MG63 (cell line): Measurements from ENCODE around the gene HECTD4. TPM values are rescaled to one million over a fixed set of nuclear protein-coding genes. Genes with fewer than 3 reads are reported as not detected.
"Not testable (repeated sequence)": the region's sequence is repeated elsewhere in the genome, so short reads cannot be mapped to it uniquely, and the experiment has no call there.

ENCODE experiments used
- DNase-seq: peaks from one replicate; pipeline ENCODE4 v3.0.0-alpha.2; 2020
- H3K27me3 ChIP-seq: fragments of 250-450 bp; sonication (Bioruptor Pico); 2 replicates; pipeline ENCODE4 v1.5.1; 2020; ENCODE audit warnings: mild to moderate bottlenecking, moderate library complexity
- H3K36me3 ChIP-seq: fragments of 250-450 bp; sonication (Bioruptor Pico); 2 replicates; pipeline ENCODE4 v1.5.1; 2020; ENCODE audit warnings: mild to moderate bottlenecking, moderate library complexity
- H3K4me3 ChIP-seq: fragments of 250-450 bp; sonication (Bioruptor Pico); 2 replicates; pipeline ENCODE4 v1.5.1; 2020; ENCODE audit warnings: mild to moderate bottlenecking, moderate library complexity
- H3K9me3 ChIP-seq: fragments of 250-450 bp; sonication (Bioruptor Pico); 2 replicates; pipeline ENCODE4 v1.5.1; 2020; ENCODE audit warnings: mild to moderate bottlenecking, moderate library complexity
- total RNA-seq: library from RNA; depleted of rRNA; stranded (reverse); fragments of >200 nt; shearing (Covaris generic); gene quantifications from 2 replicates; pipeline ENCODE4 v1.2.3, GENCODE V29; 2014; ENCODE audit warnings: low replicate concordance

HECTD4 gene
- total RNA-seq, 1 experiment from 2014 or later, result 8.0 TPM

GRCh38 chr12:112346194-112346593, 36.0 kb downstream of the HECTD4 start:
- Histone ChIP-seq H3K4me3 (no peak overlapping the region), H3K9me3 (no peaks in the 10 kb centered on the region), H3K27me3 (no peaks in the 10 kb centered on the region), H3K36me3 (no peaks in the 10 kb centered on the region)
- DNase-seq, result no peak

- Histone ChIP-seq H3K4me3 (no peak overlapping the region), H3K27me3 (no peaks in the 10 kb centered on the region), H3K36me3 (no peaks in the 10 kb centered on the region), H3K9me3 (no peaks in the 10 kb centered on the region)
- no peak for DNase-seq
Measured at GRCh38 chr12:112344220-112344619, 38.0 kb downstream of the HECTD4 start.

DNA sequence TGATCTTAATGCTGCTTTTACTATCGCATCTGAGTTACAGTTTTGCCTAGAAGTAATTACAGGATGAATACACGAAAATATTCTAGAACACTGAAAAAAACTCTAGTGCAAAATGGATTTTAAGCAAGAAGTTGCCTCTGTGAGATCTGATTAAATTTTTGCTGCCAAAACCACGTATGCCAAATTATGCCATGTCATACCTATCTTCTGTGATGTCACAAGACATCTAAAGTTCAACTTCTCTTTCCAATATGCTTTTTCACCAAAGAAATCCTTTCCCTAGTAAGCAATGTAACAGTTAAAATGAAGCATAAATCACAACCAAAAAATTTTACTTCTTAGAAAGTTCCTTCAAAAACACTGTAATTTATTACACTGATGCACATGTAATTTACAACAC, 39.6 kb downstream of the HECTD4 start:
- DNase-seq, result no peak
- no peaks in the 10 kb centered on the region for H3K36me3 ChIP-seq
- H3K27me3 ChIP-seq, result no peaks in the 10 kb centered on the region
- no peak overlapping the region for H3K4me3 ChIP-seq
- no peaks in the 10 kb centered on the region for H3K9me3 ChIP-seq

GRCh38 chr12:112341046-112341825, 41.0 kb downstream of the HECTD4 start:
- DNase-seq, result no peak
- Histone ChIP-seq H3K27me3 (no peaks in the 10 kb centered on the region), H3K9me3 (no peaks in the 10 kb centered on the region), H3K36me3 (no peaks in the 10 kb centered on the region), H3K4me3 (no peak overlapping the region)

DNA sequence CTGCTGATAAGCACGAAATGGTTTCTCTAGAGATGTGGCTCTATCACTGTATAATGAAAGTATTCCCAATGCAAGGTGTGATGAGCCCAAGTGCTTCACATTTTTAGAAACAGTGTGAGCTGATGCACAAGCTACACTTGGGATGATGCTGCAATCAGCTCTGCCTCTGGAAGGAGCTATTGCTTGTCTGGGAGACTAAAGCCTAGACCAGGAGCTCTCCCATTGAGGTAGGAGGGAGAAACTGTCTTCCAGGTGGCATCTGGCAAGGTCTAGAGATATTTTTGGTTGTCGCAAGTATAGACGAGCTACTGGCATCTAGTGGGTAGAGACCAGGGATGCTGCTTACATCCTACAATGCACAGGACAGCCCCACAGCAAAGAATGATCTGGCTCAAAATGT, 42.0 kb downstream of the HECTD4 start:
- Histone ChIP-seq H3K4me3 (no peak overlapping the region), H3K9me3 (no peaks in the 10 kb centered on the region), H3K36me3 (no peaks in the 10 kb centered on the region), H3K27me3 (no peaks in the 10 kb centered on the region)
- no peak for DNase-seq

DNA sequence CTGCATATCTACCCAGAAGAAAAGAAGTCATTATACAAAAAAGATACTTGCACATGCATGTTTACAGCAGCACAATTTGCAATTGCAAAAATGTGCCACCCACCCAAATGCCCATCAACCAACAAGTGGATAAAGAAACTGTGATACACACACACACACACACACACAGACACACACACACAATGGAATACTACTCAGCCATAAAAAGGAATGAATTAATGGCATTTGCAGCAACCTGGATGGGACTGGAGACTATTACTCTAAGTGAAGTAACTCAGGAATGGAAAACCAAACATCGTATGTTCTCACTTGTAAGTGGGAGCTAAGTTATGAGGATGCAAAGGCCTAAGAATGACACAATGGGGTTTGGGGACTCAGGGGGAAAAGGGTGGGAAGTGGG, 47.2 kb downstream of the HECTD4 start:
- not testable (repeated sequence) for H3K36me3 ChIP-seq, H3K9me3 ChIP-seq, H3K4me3 ChIP-seq, H3K27me3 ChIP-seq, DNase-seq

GRCh38 chr12:112333019-112333418, 49.2 kb downstream of the HECTD4 start:
- Histone ChIP-seq H3K27me3 (no peaks in the 10 kb centered on the region), H3K36me3 (no peaks in the 10 kb centered on the region), H3K4me3 (no peak overlapping the region), H3K9me3 (no peaks in the 10 kb centered on the region)
- DNase-seq, result no peak

- Histone ChIP-seq H3K4me3 (no peak overlapping the region), H3K9me3 (no peaks in the 10 kb centered on the region), H3K27me3 (no peaks in the 10 kb centered on the region), H3K36me3 (no peaks in the 10 kb centered on the region)
- DNase-seq, result no peak
Measured at GRCh38 chr12:112331886-112332285, 50.3 kb downstream of the HECTD4 start.

DNA sequence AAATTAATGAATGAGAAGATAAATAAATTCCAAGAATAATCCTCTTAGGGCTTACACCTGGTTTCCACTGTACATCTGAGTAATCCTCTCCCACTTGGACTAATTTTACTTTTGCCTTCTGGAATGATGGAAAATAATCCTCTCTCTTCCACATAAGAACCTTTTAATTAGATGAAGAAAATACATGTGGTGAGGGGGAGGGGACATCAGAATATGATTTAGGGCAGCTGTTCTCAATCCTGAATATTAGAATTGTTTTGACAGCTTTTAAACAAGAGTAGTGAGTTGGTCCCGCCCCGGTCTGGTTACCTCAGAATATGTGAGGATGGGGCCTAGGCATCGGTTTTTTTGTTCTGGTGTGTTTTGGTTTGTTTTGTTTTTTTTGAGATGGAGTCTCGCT, 51.5 kb downstream of the HECTD4 start:
- Histone ChIP-seq H3K9me3 (no peaks in the 10 kb centered on the region), H3K27me3 (no peaks in the 10 kb centered on the region), H3K36me3 (no peaks in the 10 kb centered on the region), H3K4me3 (no peak overlapping the region)
- no peak for DNase-seq

GRCh38 chr12:112328456-112329124, 53.6 kb downstream of the HECTD4 start:
- no peak for DNase-seq

DNA sequence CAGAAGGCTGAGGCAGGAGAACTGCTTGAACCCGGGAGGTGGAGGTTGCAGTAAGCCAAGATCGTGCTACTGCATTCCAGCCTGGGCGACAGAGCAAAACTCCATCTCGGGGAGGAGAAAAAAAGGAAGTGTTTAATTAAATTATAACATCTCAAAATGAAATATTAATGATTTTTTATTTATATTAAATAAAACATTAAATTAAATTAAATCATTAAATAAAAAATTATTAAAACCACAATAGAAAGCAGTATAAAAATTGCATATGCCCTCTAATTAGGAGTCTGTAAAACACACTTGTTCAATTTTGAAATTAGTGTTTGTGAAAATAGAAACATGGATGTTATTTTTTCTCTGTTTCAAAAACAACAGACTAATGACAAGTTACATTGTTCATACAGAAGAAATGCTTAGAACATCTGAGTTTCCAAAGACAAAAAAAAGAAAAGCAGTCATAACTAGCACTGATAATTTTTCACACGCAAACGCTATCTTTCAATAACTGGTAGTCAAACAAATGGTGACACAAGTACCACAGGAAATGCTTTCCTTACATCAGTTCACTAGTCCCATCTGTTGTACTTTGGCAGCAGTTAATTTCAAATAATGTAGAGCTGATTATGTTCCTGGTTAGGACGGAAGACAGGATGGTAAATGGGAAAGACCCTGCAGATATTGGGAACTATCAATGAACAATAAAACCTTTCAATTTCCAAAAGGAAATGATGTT, 54.9 kb downstream of the HECTD4 start:
- H3K9me3 ChIP-seq, result no peaks in the 10 kb centered on the region
- DNase-seq, result no peak
- no peaks in the 10 kb centered on the region for H3K36me3 ChIP-seq
- H3K4me3 ChIP-seq, result no peak overlapping the region
- no peaks in the 10 kb centered on the region for H3K27me3 ChIP-seq

More at GRCh38 chr12:112328456-112329124, 53.6 kb downstream of the HECTD4 start:
- Histone ChIP-seq H3K36me3 (no peaks in the 10 kb centered on the region), H3K9me3 (no peaks in the 10 kb centered on the region), H3K27me3 (no peaks in the 10 kb centered on the region), H3K4me3 (no peak overlapping the region)

GRCh38 chr12:112325622-112326207, 56.5 kb downstream of the HECTD4 start:
- no peaks in the 10 kb centered on the region for H3K36me3 ChIP-seq
- no peaks in the 10 kb centered on the region for H3K27me3 ChIP-seq
- no peak for DNase-seq
- no peaks in the 10 kb centered on the region for H3K9me3 ChIP-seq
- H3K4me3 ChIP-seq, result no peak overlapping the region

- DNase-seq, result no peak
- H3K27me3 ChIP-seq, result no peaks in the 10 kb centered on the region
- H3K9me3 ChIP-seq, result no peaks in the 10 kb centered on the region
- no peak overlapping the region for H3K4me3 ChIP-seq
- H3K36me3 ChIP-seq, result no peaks in the 10 kb centered on the region
Measured at GRCh38 chr12:112325157-112325556, 57.1 kb downstream of the HECTD4 start.

DNA sequence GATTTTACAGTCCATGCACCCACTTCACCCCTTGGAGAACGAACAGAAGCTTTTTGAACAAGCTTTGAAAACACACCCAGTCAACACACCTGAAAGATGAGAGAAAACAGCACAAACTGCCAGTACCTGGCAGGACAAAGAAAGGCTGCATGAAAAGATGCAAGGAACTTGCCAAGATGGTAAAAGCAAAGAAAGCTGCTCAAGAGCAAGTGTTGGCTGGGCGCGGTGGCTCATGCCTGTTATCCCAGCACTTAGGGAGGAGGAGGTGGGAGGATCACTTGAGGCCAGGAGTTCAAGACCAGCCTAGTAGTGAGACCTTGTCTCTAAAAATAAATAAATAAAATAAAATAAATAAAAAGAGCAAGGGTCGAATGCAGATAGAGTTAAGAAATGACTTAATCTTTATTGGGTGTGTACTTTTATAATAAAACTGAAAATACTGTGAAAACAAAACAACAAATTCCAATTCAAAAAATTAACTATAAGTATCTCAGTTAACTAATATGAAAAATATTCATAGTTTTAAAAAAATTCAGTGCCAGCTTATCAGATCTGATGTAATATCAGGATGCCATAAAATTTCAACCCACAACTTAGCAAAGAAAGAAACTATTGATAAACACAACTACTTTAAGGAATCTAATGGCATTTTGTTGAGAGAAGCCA, 59.2 kb downstream of the HECTD4 start:
- Histone ChIP-seq H3K9me3 (no peaks in the 10 kb centered on the region), H3K27me3 (no peaks in the 10 kb centered on the region), H3K36me3 (peaks cover 3% of the 10 kb centered on the region), H3K4me3 (no peak overlapping the region)
- no peak for DNase-seq

DNA sequence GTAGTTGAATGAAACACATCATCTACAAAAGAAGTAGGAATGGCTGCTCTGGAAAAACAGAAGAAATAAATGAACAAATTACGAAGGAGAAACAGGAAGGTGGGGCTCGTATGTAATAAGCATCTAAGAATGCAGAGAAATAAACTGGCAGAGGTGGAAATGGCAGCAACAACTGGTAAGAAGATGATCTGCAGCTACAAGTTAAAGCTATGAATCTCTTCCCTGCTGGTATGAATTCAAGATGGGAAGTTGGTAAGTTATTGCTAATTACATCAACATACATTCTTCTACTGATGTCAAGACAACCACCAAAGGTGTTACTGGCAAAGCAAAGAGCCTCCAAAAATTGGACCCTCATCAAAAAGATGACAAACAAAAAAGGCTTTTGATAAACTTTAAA, 59.8 kb downstream of the HECTD4 start:
- peaks cover 3% of the 10 kb centered on the region for H3K36me3 ChIP-seq
- no peak overlapping the region for H3K4me3 ChIP-seq
- H3K9me3 ChIP-seq, result no peaks in the 10 kb centered on the region
- no peaks in the 10 kb centered on the region for H3K27me3 ChIP-seq
- DNase-seq, result no peak

DNA sequence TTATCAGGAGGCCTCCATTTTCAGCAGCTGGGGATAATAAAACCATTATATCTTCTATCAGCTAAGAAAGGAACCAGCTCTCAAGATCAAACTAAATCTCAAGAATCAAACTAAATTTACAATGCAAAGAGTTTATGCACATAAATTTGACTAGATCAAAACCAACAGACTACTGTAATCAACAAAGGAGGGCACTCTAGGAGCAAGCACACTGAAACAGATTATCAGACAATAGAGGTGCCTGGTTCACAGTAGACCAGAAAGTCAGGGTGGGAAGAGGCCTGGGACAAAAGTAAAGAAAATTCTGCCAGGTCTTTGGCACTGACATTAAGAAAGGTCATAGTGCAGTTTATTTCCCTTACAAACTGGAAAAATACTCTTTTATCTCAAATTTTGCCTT, 61.0 kb downstream of the HECTD4 start:
- H3K27me3 ChIP-seq, result no peaks in the 10 kb centered on the region
- no peak overlapping the region for H3K4me3 ChIP-seq
- H3K36me3 ChIP-seq, result peaks cover 3% of the 10 kb centered on the region
- no peak for DNase-seq
- no peaks in the 10 kb centered on the region for H3K9me3 ChIP-seq

- H3K27me3 ChIP-seq, result no peaks in the 10 kb centered on the region
- DNase-seq, result no peak
- H3K36me3 ChIP-seq, result peaks cover 6% of the 10 kb centered on the region
- no peak overlapping the region for H3K4me3 ChIP-seq
- no peaks in the 10 kb centered on the region for H3K9me3 ChIP-seq
Measured at GRCh38 chr12:112319395-112319794, 62.8 kb downstream of the HECTD4 start.
